NCI-H2081 (cell line): Measurements from ENCODE around the gene NR4A3.

Experiments used
- DNase-seq, 2 experiments: peaks; one replicate each; lab custom pipeline; 2025; lab: John Stamatoyannopoulos, UW

NR4A3 gene

GRCh38 chr9:99814359-99814758 lies 7.3 kb upstream of the NR4A3 start:
- no peak for DNase-seq

- DNase-seq = no peak
Measured at GRCh38 chr9:99816392-99816791, 5.3 kb upstream of the NR4A3 start.

GRCh38 chr9:99818500-99818899 lies 3.2 kb upstream of the NR4A3 start:
- no peak for DNase-seq

GRCh38 chr9:99819123-99819855 lies 2.4 kb upstream of the NR4A3 start:
- peak; percentile 73 to 79 for DNase-seq

- DNase-seq = peak; percentile 88 to 96
Measured at GRCh38 chr9:99819856-99820684, 1.6 kb upstream of the NR4A3 start.

- peak; percentile 15 to 47 for DNase-seq
Measured at GRCh38 chr9:99820685-99821395, 845 bp upstream of the NR4A3 start.

- DNase-seq = peak in 1 of 2 experiments; percentile 34
Measured at GRCh38 chr9:99822109-99822805, 572 bp downstream of the NR4A3 start.

GRCh38 chr9:99822806-99823591 lies 1.3 kb downstream of the NR4A3 start:
- DNase-seq = peak in 1 of 2 experiments; percentile 13

GRCh38 chr9:99823681-99824377 lies 2.1 kb downstream of the NR4A3 start:
- no peak for DNase-seq

- no peak for DNase-seq
Measured at GRCh38 chr9:99824378-99825171, 2.9 kb downstream of the NR4A3 start.

GRCh38 chr9:99825172-99826046 lies 3.7 kb downstream of the NR4A3 start:
- DNase-seq = no peak

- no peak for DNase-seq
Measured at GRCh38 chr9:99826579-99826978, 4.9 kb downstream of the NR4A3 start.

- no peak for DNase-seq
Measured at GRCh38 chr9:99827244-99827643, 5.6 kb downstream of the NR4A3 start.

- no peak for DNase-seq
Measured at GRCh38 chr9:99828054-99828416, 6.3 kb downstream of the NR4A3 start.

GRCh38 chr9:99828417-99829176 lies 6.9 kb downstream of the NR4A3 start:
- DNase-seq = no peak

- no peak for DNase-seq
Measured at GRCh38 chr9:99831857-99832557, 10.3 kb downstream of the NR4A3 start.

- DNase-seq = no peak
Measured at GRCh38 chr9:99832558-99832864, 10.8 kb downstream of the NR4A3 start.

- no peak for DNase-seq
Measured at GRCh38 chr9:99833735-99834134, 12.1 kb downstream of the NR4A3 start.
